Mucosa of descending colon (tissue), 3 donors: ENCODE data around the gene HNRNPA3. TPM values are rescaled to one million over a fixed set of nuclear protein-coding genes. Genes with fewer than 3 reads are reported as not detected.
"Not testable (repeated sequence)": the region's sequence is repeated elsewhere in the genome, so short reads cannot be mapped to it uniquely, and the experiment has no call there.

ENCODE experiments used
- ATAC-seq: fragments of 200-7000 bp; cut with Tn5 transposase; one replicate; pipeline ENCODE4 v1.9.1; 2020; ENCODE audit warnings: mild to moderate bottlenecking, moderate library complexity
- DNase-seq, 3 donors: peaks; one replicate each; pipeline ENCODE4 v3.0.0-alpha.2; 2020
- H3K36me3 ChIP-seq: fragments of 200-600 bp; one replicate; pipeline ENCODE4 v1.8.0; 2021; ENCODE audit warnings: low read depth, mild to moderate bottlenecking
- H3K4me1 ChIP-seq: fragments of 200-600 bp; one replicate; pipeline ENCODE4 v1.8.0; 2021; ENCODE audit warnings: low read depth, mild to moderate bottlenecking
- H3K4me3 ChIP-seq: fragments of 200-600 bp; one replicate; pipeline ENCODE4 v1.8.0; 2021; ENCODE audit warnings: mild to moderate bottlenecking
- H3K9me3 ChIP-seq: fragments of 200-600 bp; one replicate; pipeline ENCODE4 v1.8.0; 2021; ENCODE audit warnings: mild to moderate bottlenecking
- CTCF ChIP-seq: fragments of 200-600 bp; IDR thresholded peaks from one replicate; pipeline ENCODE4 v1.8.0; 2022; ENCODE audit warnings: antibody characterized with exemption, mild to moderate bottlenecking
- intact Hi-C, 2 donors: fragments of 100-400 bp; cut with DNase I in 1 of 2; cut with micrococcal nuclease in 1 of 2; formaldehyde crosslinking; loops; one replicate each; pipeline versions ENCODE4 v1.11.0 to v1.11.1; 2022; cut with DNase I, micrococcal nuclease
- total RNA-seq, 3 donors: library from RNA; stranded (reverse); fragmentation: NEBNext Ultra II Directional in 2 of 3; extraction: Animal tissue kit (Norgen Biotek cat#: 25700) in 2 of 3; gene quantifications; one replicate each; pipeline versions ENCODE4 v1.2.1 to v1.2.4, GENCODE V29; 2021 to 2023
- donor health status: DM: no; HTN: no; CAD: no; lungs with moderate emphysema.
- donor health status: DM: no; HTN: no; CAD: no.
- donor health status: DM: no; HTN: yes; CAD: no.

HNRNPA3 gene
- total RNA-seq, 3 donors from 2014 or later = 133 to 169 (median 151) TPM

GRCh38 chr2:177184606-177185005 is 28.0 kb upstream of the HNRNPA3 start:
- ATAC-seq = no peak
- Histone ChIP-seq H3K36me3 (no peaks in the 10 kb centered on the region), H3K9me3 (no peaks in the 10 kb centered on the region), H3K4me3 (no peak overlapping the region), H3K4me1 (peaks cover 10% of the 10 kb centered on the region)
- no peak for DNase-seq
- intact Hi-C loops = no loop called here
- no peak for TF ChIP-seq CTCF

GRCh38 chr2:177186038-177186437 is 26.6 kb upstream of the HNRNPA3 start:
- H3K9me3 ChIP-seq, H3K4me3 ChIP-seq, intact Hi-C loops, DNase-seq, H3K36me3 ChIP-seq, ATAC-seq: not testable (repeated sequence)
- H3K4me1 ChIP-seq = peaks cover 10% of the 10 kb centered on the region

GRCh38 chr2:177187631-177188312 is 24.8 kb upstream of the HNRNPA3 start:
- intact Hi-C loops = no loop called here
- no peak for TF ChIP-seq CTCF
- DNase-seq = peak in 1 of 3 donors; percentile 63
- H3K36me3 ChIP-seq = no peaks in the 10 kb centered on the region
- peak; percentile 99 for ATAC-seq
- H3K4me1 ChIP-seq = peaks cover 10% of the 10 kb centered on the region
- no peaks in the 10 kb centered on the region for H3K9me3 ChIP-seq
- no peak overlapping the region for H3K4me3 ChIP-seq

- ATAC-seq = peak; percentile 9
- Histone ChIP-seq H3K4me3 (no peak overlapping the region), H3K4me1 (peaks cover 10% of the 10 kb centered on the region), H3K36me3 (no peaks in the 10 kb centered on the region), H3K9me3 (no peaks in the 10 kb centered on the region)
- TF ChIP-seq CTCF = no peak
- intact Hi-C loops = no loop called here
- DNase-seq = no peak
These were observed 23.8 kb upstream of the HNRNPA3 start for GRCh38 chr2:177188482-177189469.

- TF ChIP-seq CTCF = no peak
- H3K4me1 ChIP-seq = peaks cover 10% of the 10 kb centered on the region
- H3K4me3 ChIP-seq = no peak overlapping the region
- ATAC-seq (no peak), DNase-seq (no peak)
- intact Hi-C loops = no loop called here
- H3K9me3 ChIP-seq = no peaks in the 10 kb centered on the region
- H3K36me3 ChIP-seq = no peaks in the 10 kb centered on the region
These were observed 21.7 kb upstream of the HNRNPA3 start for GRCh38 chr2:177190941-177191340.

- Histone ChIP-seq H3K4me1 (peaks cover 4% of the 10 kb centered on the region), H3K9me3 (no peaks in the 10 kb centered on the region), H3K36me3 (no peaks in the 10 kb centered on the region), H3K4me3 (no peak overlapping the region)
- DNase-seq (no peak), ATAC-seq (no peak)
- no peak for TF ChIP-seq CTCF
- intact Hi-C loops = no loop called here
These were observed 19.8 kb upstream of the HNRNPA3 start for GRCh38 chr2:177192788-177193187.
